Hypothalamus (tissue), 51 donors: ENCODE measurements around the gene EHHADH.
A peak's percentile ranks its signal among the peaks of the same experiment; 100 is the strongest.
"Not testable (repeated sequence)": the region's sequence is repeated elsewhere in the genome, so short reads cannot be mapped to it uniquely, and the experiment has no call there.

Source experiments
- DNase-seq, 51 donors: peaks; one replicate each; lab custom pipeline; 2025; lab: John Stamatoyannopoulos, UW

The EHHADH gene

DNA sequence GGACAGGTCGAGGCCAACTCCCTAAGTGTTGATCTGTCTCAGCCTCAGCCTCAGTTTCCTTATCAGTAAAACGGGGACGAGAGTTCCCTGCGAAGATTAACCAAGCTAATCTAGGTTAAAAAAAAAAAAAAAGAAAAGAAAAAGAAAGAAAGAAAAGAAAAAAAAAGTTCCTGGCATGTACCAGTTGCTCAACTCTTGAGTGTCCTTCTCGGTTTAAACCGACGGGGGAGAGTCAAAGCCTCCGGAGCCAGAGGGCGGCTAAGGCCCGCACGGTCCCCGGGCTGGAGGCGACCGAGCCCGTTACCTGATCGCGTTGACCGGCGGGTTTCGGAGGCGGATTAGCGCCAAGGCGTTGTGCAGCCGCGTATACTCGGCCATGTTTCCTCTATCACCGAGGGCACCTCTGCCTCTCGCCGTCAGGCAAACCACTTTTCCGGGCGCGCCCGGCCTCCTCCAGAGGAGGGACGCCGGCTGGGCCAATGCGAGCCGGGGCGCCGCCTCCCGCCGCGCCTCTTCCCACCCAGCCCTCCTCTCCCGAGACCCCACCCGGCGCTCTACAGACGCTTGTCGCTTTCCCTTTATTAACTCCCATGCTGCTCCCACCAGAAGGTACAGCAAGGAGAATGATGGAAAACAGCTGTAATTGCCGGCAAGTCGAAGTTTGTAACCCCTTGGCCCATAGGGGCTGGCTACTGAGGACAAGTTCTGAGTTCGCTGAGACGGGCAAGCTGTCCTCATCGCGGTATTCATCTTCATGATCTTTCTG, at the start of gene EHHADH:
Gene EHHADH, minus strand, starts transcription at position 405 of the 766 bp plus-strand sequence. Its CDS starts 27 bp downstream, at position 378.
- DNase-seq: peak in 41 of 51 donors; percentile 3 to 61 (median 34)

DNA sequence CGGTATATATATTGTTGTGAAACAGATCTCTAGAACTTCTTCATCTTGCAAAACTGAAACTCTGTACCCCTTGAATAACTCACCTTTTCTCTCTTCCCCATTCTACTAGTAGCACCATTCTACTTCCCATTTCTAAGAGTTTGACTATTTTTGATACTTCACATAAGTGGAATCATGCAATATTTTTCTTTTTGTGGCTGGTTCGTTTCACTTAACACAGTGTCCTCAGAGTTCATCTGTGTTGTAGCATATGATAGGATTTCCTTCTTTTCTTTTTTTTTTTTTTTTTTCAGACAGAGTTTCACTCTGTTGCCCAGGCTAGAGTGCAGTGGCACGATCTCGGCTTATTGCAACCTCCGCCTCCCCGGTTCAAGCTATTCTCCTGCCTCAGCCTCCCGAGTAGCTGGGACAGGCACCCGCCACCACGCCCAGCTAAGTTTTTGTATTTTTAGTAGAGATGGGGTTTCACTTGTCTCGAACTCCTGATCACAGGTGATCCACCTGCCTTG, 46.1 kb upstream of the EHHADH start:
- not testable (repeated sequence) for DNase-seq

DNA sequence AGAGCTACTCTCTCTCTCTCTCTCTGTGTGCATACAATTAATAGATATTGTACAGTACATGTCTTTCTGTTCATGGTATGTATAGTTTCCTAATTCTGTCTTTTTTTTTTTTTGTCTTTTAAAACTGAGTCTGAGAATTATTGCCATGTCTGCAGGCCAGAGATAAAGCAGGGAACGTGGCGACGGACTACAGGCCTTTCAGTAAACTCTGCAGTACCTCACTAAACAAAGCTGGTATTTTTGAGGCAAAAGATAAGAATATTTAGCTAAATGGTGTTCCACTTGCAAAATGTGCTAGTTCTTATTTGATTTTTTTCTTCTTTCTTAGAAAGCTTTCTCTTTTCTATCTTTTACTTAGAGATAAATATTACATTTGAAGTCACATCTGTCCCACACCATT, 44.0 kb upstream of the EHHADH start:
- DNase-seq: no peak

DNA sequence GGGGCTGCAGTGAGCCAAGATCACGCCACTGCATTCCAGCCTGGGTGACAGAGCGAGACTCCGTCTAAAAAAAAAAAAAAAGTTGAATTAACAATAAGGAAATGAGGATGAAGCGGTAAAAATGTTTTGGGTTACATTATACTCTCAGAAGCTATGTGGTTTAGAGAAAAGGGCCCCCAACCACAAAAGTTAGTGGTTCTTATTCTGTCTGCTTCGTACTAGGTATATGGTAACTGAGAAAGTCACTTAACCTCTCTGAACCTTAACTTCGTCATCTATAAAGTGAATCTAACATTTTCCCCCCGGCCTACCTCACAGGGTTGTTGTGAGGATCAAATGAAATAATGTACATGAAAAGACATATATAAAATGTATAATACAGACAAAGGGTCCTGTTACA, 38.4 kb upstream of the EHHADH start:
- no peak for DNase-seq

DNA sequence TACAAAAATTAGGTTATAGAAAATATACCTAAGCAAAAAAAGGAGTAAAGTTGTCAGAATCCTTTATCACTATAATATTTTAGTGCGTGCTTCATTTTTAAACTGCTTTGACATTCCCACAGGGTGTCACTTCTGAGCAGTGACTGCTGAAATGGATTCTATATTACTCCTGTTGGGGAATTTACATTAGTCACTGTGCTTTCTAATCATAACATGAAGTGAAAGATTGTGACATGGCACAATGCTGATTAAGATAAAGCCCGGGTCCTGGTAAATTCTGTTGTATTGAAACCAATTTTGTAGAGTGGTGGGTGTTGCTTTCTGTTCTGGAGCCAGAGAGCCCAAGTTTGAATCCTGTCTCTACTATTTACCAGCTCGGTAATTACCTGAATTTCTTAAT, 36.4 kb upstream of the EHHADH start:
- no peak for DNase-seq

DNA sequence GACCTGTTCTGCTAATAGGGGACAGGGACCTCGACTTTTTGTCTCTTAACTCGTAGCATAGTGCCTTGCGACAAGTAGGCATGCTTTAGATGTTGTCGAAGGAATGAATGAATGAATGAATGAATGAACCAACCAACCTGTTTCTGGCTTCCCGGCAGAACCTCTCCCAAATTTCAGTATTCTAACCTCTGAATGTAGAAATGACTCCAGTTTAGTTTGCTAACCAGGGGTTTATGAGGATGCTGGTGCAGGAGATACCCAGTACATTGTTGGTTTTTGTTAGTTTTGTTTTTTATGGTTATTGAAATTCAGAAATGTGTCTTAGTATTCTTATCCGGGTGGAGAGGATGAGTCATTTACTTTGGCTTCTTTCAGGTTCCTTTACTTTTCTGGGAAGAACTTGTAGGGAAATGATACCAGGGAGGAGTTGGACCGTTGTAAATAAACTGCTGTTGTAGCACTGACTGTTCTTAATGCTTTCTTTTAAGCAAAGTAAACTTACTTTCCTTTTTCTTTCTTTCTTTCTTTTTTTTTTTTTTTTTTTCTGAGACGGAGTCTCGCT, 29.6 kb upstream of the EHHADH start:
- no peak for DNase-seq

DNA sequence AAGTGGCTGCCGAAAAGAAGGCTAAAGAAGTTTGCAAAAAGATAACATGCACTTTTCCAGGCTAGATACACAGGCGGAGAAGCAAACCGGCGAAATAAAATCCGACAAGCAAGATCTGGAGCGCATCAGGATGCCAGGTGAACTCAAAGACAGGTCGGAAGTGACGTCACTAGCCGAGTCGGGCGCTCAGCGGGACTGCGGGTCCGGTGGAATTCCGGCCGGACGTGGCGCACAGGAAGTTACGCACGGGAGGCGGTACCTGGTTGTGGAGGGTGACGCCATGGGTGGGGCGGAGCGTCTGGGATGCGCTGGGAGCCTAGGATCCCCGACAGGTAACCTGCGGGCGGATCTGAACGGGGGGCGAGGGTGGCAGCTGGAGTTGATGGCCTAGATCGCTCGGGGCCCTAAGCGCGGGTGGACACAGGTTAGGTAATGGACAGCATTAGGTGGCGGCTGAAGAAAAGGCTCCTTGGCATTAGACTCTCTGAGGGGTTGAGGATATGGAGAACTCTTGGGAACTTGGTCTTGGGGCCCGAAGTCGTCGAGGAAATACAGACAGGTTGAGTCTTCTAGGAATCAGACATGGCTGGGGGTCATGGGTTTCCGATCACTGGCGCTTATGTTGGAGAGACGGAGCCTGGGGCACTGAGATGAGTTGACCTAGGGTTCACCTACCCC, 29.0 kb upstream of the EHHADH start:
- DNase-seq: peak; percentile 47 to 98 (median 93)

DNA sequence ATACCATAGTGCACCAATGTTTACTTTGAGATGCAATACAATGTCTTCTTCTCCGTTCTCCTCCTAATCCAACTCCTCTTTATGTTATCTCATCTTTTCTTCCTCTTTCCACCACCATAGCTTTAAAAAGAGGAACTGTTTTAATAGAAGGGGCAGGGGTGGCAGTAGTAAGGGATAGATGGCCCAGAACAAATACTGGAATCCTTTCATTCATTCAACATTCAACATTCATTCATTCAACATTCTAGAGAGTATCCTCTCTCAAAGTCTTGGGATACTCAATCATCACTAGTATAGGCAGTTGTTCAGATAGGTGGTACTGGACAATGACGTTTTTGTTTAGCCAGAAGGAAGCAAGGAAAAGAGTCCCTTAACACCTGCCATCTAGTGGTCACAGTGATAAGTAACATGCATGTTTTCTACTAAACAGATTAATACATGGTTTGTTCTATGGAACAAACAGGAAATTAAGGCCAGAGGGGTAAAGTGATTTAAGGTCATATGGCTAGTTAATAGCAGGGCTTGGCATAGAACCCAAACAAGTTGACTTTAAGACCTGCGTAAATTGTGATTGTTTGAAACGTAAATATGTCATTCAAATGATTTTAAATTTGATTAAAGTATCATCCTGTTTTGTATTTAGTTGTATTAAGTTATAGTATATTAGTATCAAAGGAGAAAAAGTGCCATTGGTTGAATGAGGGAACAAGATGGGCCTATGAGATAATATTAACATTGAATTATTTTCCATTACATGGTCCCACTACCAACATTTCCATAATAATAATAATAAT, 26.9 kb upstream of the EHHADH start:
- no peak for DNase-seq

DNA sequence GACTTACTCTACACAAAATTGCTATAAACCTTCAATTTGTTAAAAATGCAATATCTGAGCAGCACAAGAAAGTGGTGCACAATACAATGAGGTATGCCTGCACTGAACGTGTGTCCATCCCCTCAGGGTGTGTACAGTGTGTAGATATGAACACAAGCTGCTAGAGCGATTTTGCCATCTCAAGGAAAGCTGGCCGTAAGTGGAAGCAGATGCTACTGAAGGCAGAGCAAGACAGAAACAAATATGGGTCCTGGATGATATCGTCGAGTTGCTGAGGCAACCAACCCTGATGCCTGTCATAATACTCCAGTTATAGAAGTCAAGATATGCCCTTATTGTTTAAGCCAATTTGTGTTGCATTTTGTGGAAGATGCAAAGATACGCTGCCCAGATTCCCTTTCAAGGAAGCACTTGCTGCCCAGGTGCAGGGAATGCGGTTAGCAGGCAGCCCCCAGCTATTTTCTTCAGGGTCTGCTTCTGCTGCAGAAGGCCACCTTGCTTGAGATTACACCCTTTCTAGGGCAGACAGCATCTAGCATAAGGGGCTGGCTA, 25.8 kb upstream of the EHHADH start:
- no peak for DNase-seq

DNA sequence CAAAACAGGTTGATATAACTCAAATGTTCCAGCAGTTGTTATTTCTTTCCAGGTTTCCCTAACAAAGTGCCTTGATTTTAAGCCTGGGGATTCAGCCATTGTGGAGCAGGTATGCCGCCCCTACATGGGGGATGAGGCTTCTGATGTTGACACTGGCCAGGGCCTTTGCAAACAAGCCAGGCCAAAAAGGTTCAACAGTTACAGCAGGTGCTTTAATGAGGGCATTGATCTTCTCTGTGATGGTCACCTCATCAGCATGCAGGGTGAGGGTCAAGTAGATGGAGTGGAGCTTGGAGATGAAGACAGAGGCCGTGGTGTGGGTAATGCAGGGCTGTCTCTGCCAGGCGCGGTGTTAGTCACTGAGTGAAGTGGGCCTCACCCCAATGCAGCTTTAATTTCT, 22.6 kb upstream of the EHHADH start:
- no peak for DNase-seq

DNA sequence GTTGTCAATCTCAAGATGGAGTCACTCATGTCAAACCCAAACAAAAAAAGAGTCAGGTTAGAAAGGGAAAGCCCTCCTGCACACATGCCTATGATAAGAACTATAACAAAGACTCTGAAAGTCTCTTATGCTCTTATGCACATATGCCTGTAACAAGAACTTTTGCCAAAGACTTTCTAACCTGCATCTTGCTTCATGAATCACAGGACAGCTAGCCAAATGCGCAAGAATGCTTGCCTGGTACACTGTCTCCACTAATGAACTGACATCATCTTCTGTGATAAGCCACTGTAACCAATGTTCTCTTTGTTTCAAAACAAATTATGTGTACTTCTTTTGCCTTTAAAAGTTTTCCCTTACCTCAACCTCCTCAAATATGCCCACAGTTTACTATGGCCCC, 18.2 kb upstream of the EHHADH start:
- DNase-seq: no peak

DNA sequence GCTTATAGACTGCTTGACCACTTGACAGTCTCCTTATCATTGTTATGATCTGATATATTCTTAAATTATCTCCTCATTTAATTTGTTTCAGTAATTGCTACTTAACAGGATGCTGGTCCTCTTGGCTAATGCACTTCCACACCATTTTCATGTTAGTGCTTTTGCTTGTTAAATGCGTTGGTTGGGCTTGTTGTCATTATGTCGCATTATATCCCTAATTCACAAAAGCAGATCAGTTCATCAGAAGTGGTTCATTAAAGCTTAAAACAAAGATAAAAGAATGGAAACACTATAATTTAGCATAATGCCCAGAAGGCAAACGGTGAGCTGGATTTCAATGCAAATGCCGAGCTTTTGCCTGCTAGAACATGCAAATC, 17.1 kb upstream of the EHHADH start:
- DNase-seq: no peak

DNA sequence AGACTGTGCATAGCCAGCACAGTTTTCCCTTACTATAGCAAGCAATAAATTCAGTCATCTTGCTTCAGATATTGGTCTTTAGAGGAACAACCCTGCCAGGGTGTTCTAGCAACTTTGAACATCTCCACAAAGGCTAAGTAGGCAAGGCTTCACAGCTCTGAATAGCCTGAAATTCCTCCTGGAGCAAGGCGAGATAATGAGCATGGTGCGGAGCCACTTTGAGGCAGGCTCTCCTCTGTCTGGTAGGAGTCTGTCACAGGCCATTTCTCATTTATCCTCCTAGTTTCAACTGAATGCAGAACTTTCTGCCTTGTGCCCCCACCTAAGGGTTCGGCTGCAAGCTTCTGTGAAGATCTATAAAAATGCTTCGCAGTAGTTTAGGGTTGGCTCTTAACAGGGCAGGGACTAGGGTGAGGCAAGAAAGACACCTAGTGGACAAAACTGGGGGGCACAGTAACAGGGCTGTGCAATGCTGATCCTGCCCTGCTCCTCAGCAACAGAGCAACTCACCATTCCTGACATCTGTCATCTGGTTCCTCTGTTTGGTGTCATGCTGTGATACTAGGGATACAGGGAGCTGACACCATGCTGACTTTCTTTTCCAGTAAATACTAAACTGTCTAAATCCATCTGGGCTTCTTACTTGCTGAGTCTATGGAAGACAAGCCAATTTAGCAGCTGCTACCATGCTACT, 16.6 kb upstream of the EHHADH start:
- no peak for DNase-seq

DNA sequence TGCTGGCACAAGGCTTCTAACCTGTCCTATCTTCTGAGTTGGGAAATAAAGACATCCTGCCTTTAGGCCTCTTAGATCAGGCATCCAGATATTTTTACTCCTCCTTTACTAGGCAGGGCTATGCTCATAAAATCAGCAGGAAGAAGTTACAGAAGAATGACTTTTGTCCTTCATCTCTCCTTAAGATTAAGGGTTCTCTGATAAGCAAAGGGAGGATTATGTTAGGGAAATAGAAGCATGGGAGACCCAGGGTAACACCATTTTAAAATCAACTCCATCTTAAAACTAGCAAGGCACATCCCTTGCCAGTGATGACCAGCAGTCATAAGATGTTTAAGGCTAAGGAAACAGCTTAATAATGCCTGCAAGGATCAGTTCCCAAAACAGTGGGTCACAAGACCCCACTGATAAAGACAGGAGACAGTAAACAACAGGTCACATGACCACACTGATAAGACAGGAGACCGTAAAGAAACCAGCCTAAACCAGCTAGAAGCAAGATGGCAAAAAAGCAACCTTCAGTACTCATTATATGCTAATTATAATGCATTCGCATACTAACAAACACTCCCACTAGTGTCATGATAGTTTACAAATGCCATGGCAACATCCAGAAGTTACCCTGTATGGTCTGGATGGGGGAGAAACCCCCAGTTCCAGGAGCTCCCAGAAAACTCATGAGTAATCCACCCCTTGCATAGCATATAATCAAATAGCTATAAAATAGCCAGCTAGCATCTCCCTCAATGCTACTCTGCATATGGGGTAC, 14.5 kb upstream of the EHHADH start:
- no peak for DNase-seq

DNA sequence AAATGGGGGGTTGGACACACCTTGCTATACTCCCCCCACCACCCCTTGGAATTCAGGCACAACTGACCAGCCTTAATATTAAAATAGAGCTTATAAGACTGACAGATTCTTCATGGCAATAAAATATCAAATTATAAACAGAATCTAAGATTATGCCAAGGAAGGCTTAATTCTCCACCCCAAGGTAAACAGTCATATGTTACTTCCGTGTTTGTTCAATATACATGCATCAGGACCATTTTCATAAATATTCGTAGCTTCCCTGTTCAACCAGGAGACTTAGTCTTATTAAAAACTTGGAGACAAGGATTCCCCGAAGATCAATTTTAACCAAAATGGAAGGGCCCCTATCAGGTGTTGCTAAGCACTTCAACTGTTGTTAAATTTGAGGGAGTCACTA, 13.3 kb upstream of the EHHADH start:
- no peak for DNase-seq

DNA sequence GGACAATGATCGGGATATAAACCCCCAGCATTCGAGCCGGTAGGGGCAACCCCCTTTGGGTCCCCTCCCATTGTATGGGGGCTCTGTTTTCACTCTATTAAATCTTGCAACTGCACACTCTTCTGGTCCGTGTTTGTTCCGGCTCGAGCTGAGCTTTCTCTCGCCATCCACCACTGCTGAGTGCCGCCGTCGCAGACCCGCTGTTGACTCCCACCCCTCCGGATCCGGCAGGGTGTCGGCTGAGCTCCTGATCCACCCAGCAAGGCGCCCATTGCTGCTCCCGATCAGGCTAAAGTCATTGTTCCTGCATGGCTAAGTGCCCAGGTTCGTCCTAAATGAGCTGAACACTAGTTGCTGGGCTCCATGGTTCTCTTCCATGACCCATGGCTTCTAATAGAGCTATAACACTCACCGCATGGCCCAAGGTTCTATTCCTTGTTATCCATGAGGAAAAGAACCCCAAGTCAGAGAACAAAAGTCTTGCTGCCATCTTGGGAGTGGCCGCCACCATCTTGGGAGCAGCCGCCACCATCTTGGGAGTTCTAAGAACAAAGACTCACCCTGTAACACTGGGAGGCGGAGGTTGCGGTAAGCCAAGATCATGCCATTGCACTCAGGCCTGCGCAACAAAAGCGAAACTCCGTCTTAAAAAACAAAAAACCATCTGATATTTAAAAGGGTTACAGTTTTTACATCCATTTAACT, 11.2 kb upstream of the EHHADH start:
- DNase-seq: no peak

DNA sequence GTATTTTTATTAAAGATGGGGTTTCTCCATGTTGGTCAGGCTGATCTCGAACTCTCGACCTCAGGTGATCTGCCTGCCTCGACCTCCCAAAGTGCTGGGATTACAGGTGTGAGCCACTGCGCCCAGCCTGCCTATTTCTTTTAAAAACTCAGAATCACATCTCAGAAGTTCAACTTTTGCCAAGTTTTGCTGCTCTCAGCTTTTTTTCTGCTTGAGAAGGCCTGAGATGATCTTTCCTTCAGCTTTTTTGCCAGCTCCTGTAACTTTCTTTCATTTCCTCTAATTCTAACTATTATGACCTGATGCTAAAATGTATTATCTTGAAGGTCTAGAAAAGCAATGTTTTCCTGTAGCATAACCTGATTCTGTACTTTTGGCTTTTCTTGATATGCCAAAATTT, 9.6 kb upstream of the EHHADH start:
- no peak for DNase-seq

DNA sequence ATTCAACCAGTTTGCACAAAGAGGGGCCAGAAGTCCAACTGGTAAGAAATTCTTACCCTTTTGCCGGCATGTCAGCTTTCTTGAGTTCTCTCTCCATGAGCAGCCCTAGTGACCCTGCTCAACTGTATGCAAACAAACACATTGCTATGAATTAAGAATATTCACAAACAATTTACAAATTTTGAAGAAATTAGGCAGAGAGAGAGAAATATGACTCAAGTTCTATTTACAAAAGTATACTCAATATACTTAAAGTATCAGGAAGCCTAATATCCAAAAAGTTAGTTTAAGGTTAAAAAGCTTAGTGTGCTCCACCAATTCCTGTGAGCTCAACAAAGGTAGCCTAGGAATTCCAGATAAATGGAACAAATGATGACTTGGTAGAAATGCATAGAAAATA, 3.5 kb upstream of the EHHADH start:
- DNase-seq: no peak

DNA sequence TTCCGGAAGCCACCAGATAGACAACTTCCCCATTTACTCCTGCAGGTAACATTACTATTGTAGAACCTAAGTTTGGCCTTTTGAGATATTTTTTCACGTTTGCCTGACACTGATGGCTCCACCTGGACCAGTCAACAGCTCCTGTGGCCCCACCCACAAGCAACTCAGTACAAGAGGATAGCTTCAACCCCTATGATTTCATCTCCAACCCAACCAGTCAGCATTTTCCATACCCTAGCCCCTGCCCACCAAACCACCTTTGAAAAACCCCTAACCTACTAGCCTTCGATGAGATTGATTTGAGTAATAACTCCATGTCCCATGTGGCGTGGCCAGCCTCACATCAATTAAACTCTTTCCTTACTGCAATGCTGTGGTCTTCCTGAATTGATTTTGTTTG, 950 bp upstream of the EHHADH start:
- no peak for DNase-seq
